GM12801 (cell line): ENCODE data around the gene MUC21.

ENCODE experiments used
- TF ChIP-seq, protein P1 (sequence below): IDR thresholded peaks from one replicate; pipeline ENCODE4 v1.5.1; 2011; ENCODE audit warnings: control low read depth; ENCODE audit not compliant: insufficient read length; ENCODE audit errors: extremely low read depth

MUC21 gene

DNA sequence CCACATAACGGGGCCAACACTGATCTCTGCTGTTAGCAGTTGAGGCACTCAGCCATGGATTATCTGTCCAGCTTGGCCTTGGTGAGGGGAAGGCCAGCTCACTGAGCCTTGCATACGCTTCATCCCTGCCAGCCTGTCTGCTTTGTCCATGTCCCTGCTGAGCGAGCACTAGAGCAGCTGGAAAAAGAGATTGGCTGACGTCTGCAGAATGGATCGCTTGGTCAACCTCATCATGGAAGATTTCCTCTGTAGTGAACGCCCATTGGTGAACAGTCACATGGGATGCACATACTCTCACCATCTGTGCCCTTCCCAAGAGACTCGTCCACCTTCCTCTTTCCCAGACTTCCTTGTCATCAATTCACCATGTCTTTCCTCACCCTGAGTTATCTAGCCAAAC lies 53.7 kb downstream of the MUC21 start:
- TF ChIP-seq, protein P1, sequence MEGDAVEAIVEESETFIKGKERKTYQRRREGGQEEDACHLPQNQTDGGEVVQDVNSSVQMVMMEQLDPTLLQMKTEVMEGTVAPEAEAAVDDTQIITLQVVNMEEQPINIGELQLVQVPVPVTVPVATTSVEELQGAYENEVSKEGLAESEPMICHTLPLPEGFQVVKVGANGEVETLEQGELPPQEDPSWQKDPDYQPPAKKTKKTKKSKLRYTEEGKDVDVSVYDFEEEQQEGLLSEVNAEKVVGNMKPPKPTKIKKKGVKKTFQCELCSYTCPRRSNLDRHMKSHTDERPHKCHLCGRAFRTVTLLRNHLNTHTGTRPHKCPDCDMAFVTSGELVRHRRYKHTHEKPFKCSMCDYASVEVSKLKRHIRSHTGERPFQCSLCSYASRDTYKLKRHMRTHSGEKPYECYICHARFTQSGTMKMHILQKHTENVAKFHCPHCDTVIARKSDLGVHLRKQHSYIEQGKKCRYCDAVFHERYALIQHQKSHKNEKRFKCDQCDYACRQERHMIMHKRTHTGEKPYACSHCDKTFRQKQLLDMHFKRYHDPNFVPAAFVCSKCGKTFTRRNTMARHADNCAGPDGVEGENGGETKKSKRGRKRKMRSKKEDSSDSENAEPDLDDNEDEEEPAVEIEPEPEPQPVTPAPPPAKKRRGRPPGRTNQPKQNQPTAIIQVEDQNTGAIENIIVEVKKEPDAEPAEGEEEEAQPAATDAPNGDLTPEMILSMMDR: no peak

DNA sequence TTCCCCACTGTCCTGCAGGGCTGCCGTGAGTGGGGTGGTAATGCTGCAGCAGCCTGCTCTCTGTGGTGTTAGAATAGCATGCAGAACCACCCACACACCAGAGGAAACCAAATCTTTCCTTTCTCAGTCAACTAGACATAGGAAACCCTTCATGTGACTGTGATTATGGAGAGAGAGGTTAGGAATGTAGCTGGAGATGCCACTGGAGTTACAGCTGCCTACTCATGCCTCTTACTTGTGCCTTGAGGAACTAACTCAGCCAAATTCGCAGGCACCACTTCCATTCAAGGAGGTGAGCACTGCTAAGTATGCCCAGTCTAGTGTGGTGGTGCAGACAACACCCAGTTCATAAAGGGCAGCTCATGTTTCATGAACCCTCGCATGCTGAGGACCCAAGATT lies 54.2 kb downstream of the MUC21 start:
- TF ChIP-seq, protein P1: no peak

DNA sequence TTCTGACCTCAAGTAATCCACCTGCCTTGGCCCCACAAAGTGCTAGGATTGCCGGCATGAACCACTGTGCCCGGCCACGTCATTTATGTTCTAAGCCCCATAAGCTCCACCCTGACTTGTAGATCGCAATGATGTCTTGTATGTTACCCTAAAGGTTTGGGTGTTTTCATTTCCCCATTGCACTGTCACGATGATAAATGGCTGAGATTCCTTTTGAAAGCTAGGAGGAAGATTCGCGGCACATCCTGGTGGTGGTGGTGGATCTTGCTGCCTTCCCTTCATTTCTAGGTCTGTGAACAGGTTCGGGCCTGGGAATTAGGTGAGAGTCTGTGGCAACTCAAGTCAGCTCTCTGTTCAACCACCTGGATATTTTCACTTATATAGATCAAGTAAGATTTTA lies 55.0 kb downstream of the MUC21 start:
- TF ChIP-seq, protein P1: no peak
